BJ (cell line): Measurements from ENCODE around the gene ASTN1. TPM values are rescaled to one million over a fixed set of nuclear protein-coding genes. Genes with fewer than 3 reads are reported as not detected.

Experiments
- CTCF ChIA-PET: fragments of 350-600 bp; formaldehyde crosslinking; extraction: SDS; loops from one replicate; lab custom pipeline; 2021; ENCODE audit warnings: antibody characterized with exemption, inconsistent platforms; lab: Yijun Ruan, JAX
- POLR2A ChIA-PET: fragments of 300-600 bp; sonication (Branson Sonifier 250); formaldehyde crosslinking; extraction: SDS; loops from one replicate; lab custom pipeline; 2021; ENCODE audit warnings: antibody characterized with exemption; lab: Charles Lee
- DNase-seq: peaks from one replicate; pipeline ENCODE4 v3.0.0-alpha.2; 2011; ENCODE audit warnings: low read depth
- H3K27me3 ChIP-seq: 2 replicates; pipeline ENCODE4 v1.6.0; 2011; ENCODE audit warnings: low read length; ENCODE audit not compliant: control insufficient read depth, insufficient read depth
- H3K36me3 ChIP-seq: 2 replicates; pipeline ENCODE4 v1.5.1; 2011; ENCODE audit warnings: low read length; ENCODE audit not compliant: control insufficient read depth, insufficient read depth
- H3K4me3 ChIP-seq: 2 replicates; pipeline ENCODE4 v1.5.1; 2011; ENCODE audit warnings: low read depth, mild to moderate bottlenecking, control low read depth, low read length
- CTCF ChIP-seq: IDR thresholded peaks from 2 replicates; pipeline ENCODE4 v1.5.1; 2011; ENCODE audit warnings: low read depth, mild to moderate bottlenecking, control low read depth, inconsistent platforms, low read length, moderate library complexity; ENCODE audit not compliant: insufficient read depth
- polyA plus RNA-seq: library from polyadenylated mRNA; depleted of rRNA; stranded (reverse); fragments of >200 nt; gene quantifications from 2 replicates; pipeline ENCODE4 v1.2.3, GENCODE V29; 2011

Gene ASTN1
- polyA plus RNA-seq, 1 experiment, result 0.09 TPM

GRCh38 chr1:176884911-176885310 lies 279.6 kb downstream of the ASTN1 start:
- Histone ChIP-seq H3K4me3 (no peak overlapping the region), H3K36me3 (no peaks in the 10 kb centered on the region), H3K27me3 (no peaks in the 10 kb centered on the region)
- ChIA-PET POLR2A (no interaction called here), CTCF (interaction anchor here (1.3 to 2.5 kb wide), 2 partner anchors 319 to 325 kb away, joined by 4 to 8 read pairs; no protein-coding TSS in a partner anchor)
- TF ChIP-seq CTCF, result no peak
- DNase-seq, result no peak

GRCh38 chr1:176884286-176884685 lies 280.2 kb downstream of the ASTN1 start:
- Histone ChIP-seq H3K27me3 (no peaks in the 10 kb centered on the region), H3K4me3 (no peak overlapping the region), H3K36me3 (no peaks in the 10 kb centered on the region)
- ChIA-PET CTCF (interaction anchor here (1.2 to 4.0 kb wide), 3 partner anchors 37 to 324 kb away, joined by 4 to 43 read pairs (median 5); no protein-coding TSS in a partner anchor), POLR2A (no interaction called here)
- DNase-seq, result no peak
- TF ChIP-seq CTCF, result no peak

GRCh38 chr1:176880955-176881595 lies 283.4 kb downstream of the ASTN1 start:
- Histone ChIP-seq H3K27me3 (no peaks in the 10 kb centered on the region), H3K4me3 (no peak overlapping the region), H3K36me3 (no peaks in the 10 kb centered on the region)
- POLR2A ChIA-PET, result no interaction called here
- CTCF ChIA-PET, result interaction anchor here (0.6 to 4.0 kb wide), 18 partner anchors 9 to 1065 kb away, joined by 3 to 43 read pairs (median 3); no protein-coding TSS in a partner anchor
- TF ChIP-seq CTCF, result peak; percentile 81
- no peak for DNase-seq

GRCh38 chr1:176879784-176880620 lies 284.5 kb downstream of the ASTN1 start:
- ChIA-PET CTCF (interaction anchor here (0.6 to 4.0 kb wide), 22 partner anchors 8 to 1066 kb away, joined by 3 to 43 read pairs (median 3); no protein-coding TSS in a partner anchor), POLR2A (no interaction called here)
- Histone ChIP-seq H3K4me3 (no peak overlapping the region), H3K36me3 (no peaks in the 10 kb centered on the region), H3K27me3 (no peaks in the 10 kb centered on the region)
- no peak for TF ChIP-seq CTCF
- DNase-seq, result no peak
